ENCODE results near the gene B9D1. TPM values are rescaled to one million over a fixed set of nuclear protein-coding genes. Genes with fewer than 3 reads are reported as not detected.

The B9D1 gene
- total and polyA plus RNA-seq, 2 experiments from 2014 or later: 35.2 to 63.5 TPM

DNA sequence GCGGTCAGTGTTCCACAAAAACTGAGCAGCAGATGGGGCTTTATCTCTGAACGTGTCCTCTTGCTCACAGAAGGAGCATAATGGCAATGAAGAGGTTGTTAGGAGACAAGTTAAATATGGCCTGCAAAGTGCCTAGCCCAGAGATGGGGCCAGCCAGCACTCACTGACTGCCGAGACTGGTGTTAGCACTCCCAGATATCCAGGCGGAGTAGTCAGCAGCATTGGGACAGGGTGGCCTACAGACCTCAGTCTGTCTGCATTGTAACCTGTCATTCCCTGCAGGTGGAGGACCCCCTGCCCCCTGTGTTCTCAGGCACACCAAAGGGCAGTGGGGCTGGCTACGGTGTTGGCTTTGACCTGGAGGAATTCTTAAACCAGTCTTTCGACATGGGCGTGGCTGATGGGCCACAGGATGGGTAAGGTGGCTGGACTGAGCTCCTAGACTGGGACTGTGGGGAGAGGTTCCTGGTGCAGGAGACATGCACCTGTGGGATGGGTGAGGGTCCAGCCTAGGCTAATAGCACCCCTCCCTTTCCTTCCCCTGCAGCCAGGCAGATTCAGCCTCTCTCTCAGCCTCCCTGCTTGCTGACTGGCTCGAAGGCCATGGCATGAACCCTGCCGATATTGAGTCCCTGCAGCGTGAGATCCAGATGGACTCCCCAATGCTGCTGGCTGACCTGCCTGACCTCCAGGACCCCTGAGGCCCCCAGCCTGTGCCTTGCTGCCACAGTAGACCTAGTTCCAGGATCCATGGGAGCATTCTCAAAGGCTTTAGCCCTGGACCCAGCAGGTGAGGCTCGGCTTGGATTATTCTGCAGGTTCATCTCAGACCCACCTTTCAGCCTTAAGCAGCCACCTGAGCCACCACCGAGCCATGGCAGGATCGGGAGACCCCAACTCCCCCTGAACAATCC is 20.3 kb upstream of the B9D1 start:
- H3K27ac Mint-ChIP-seq: no peak overlapping the region
- H3K27me3 Mint-ChIP-seq (ENCODE audit: insufficient read depth, low read depth, poor library complexity): peaks cover 13% of the 10 kb centered on the region
- H2AFZ ChIP-seq: no peak overlapping the region
- H3K9me2 ChIP-seq (ENCODE audit: insufficient read depth): no peaks in the 10 kb centered on the region
- no peak overlapping the region for H3K4me2 ChIP-seq
- H3K4me3 ChIP-seq: no peak overlapping the region
- ATAC-seq (no peak), DNase-seq (ENCODE audit: low spot score) (no peak)
- H3K9me3 Mint-ChIP-seq: no peaks in the 10 kb centered on the region; the same call in 2 of the 3 replicates
- H3K79me2 ChIP-seq (replicated peaks; ENCODE audit: insufficient read depth): peaks cover 29% of the 10 kb centered on the region
- H3K36me3 Mint-ChIP-seq (ENCODE audit: low read depth): peaks cover 68% of the 10 kb centered on the region
- H3K4me3 Mint-ChIP-seq: no peak overlapping the region
- H3K4me1 ChIP-seq (ENCODE audit: insufficient read depth): peaks cover 14% of the 10 kb centered on the region
- no peaks in the 10 kb centered on the region for H3K27me3 ChIP-seq (ENCODE audit: insufficient read depth)
- H3K36me3 ChIP-seq (ENCODE audit: insufficient read depth): peaks cover 10% of the 10 kb centered on the region
- peaks cover 19% of the 10 kb centered on the region for H3F3A ChIP-seq (replicated peaks; ENCODE audit: low read depth)
- peaks cover 34% of the 10 kb centered on the region for H3K4me1 Mint-ChIP-seq
- no peak overlapping the region for H3K27ac ChIP-seq (ENCODE audit: low read depth)
- TF ChIP-seq, protein P1, sequence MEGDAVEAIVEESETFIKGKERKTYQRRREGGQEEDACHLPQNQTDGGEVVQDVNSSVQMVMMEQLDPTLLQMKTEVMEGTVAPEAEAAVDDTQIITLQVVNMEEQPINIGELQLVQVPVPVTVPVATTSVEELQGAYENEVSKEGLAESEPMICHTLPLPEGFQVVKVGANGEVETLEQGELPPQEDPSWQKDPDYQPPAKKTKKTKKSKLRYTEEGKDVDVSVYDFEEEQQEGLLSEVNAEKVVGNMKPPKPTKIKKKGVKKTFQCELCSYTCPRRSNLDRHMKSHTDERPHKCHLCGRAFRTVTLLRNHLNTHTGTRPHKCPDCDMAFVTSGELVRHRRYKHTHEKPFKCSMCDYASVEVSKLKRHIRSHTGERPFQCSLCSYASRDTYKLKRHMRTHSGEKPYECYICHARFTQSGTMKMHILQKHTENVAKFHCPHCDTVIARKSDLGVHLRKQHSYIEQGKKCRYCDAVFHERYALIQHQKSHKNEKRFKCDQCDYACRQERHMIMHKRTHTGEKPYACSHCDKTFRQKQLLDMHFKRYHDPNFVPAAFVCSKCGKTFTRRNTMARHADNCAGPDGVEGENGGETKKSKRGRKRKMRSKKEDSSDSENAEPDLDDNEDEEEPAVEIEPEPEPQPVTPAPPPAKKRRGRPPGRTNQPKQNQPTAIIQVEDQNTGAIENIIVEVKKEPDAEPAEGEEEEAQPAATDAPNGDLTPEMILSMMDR (conservative IDR thresholded peaks at IDR 0.05; ENCODE audit: low read depth in 2 of 2): no peak
- no peak for TF ChIP-seq NANOG (IDR thresholded peaks at IDR 0.05; ENCODE audit: borderline replicate concordance)
- no peak for TF ChIP-seq ZNF114 (CRISPR knock-in tag; IDR thresholded peaks at IDR 0.05)
- TF ChIP-seq, protein P2, sequence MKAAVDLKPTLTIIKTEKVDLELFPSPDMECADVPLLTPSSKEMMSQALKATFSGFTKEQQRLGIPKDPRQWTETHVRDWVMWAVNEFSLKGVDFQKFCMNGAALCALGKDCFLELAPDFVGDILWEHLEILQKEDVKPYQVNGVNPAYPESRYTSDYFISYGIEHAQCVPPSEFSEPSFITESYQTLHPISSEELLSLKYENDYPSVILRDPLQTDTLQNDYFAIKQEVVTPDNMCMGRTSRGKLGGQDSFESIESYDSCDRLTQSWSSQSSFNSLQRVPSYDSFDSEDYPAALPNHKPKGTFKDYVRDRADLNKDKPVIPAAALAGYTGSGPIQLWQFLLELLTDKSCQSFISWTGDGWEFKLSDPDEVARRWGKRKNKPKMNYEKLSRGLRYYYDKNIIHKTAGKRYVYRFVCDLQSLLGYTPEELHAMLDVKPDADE (IDR thresholded peaks at IDR 0.05): no peak
- TF ChIP-seq ZNF331 (CRISPR knock-in tag; IDR thresholded peaks at IDR 0.05; ENCODE audit: low read depth): no peak
- TF ChIP-seq CREB1 (CRISPR knock-in tag; IDR thresholded peaks at IDR 0.05; ENCODE audit: low read depth): no peak
- no peak for TF ChIP-seq EZH2phosphoT487 (IDR thresholded peaks at IDR 0.05; ENCODE audit: unreplicated experiment)
- no peak for TF ChIP-seq JUNB (IDR thresholded peaks at IDR 0.05; ENCODE audit: unreplicated experiment)
- TF ChIP-seq, protein P3, sequence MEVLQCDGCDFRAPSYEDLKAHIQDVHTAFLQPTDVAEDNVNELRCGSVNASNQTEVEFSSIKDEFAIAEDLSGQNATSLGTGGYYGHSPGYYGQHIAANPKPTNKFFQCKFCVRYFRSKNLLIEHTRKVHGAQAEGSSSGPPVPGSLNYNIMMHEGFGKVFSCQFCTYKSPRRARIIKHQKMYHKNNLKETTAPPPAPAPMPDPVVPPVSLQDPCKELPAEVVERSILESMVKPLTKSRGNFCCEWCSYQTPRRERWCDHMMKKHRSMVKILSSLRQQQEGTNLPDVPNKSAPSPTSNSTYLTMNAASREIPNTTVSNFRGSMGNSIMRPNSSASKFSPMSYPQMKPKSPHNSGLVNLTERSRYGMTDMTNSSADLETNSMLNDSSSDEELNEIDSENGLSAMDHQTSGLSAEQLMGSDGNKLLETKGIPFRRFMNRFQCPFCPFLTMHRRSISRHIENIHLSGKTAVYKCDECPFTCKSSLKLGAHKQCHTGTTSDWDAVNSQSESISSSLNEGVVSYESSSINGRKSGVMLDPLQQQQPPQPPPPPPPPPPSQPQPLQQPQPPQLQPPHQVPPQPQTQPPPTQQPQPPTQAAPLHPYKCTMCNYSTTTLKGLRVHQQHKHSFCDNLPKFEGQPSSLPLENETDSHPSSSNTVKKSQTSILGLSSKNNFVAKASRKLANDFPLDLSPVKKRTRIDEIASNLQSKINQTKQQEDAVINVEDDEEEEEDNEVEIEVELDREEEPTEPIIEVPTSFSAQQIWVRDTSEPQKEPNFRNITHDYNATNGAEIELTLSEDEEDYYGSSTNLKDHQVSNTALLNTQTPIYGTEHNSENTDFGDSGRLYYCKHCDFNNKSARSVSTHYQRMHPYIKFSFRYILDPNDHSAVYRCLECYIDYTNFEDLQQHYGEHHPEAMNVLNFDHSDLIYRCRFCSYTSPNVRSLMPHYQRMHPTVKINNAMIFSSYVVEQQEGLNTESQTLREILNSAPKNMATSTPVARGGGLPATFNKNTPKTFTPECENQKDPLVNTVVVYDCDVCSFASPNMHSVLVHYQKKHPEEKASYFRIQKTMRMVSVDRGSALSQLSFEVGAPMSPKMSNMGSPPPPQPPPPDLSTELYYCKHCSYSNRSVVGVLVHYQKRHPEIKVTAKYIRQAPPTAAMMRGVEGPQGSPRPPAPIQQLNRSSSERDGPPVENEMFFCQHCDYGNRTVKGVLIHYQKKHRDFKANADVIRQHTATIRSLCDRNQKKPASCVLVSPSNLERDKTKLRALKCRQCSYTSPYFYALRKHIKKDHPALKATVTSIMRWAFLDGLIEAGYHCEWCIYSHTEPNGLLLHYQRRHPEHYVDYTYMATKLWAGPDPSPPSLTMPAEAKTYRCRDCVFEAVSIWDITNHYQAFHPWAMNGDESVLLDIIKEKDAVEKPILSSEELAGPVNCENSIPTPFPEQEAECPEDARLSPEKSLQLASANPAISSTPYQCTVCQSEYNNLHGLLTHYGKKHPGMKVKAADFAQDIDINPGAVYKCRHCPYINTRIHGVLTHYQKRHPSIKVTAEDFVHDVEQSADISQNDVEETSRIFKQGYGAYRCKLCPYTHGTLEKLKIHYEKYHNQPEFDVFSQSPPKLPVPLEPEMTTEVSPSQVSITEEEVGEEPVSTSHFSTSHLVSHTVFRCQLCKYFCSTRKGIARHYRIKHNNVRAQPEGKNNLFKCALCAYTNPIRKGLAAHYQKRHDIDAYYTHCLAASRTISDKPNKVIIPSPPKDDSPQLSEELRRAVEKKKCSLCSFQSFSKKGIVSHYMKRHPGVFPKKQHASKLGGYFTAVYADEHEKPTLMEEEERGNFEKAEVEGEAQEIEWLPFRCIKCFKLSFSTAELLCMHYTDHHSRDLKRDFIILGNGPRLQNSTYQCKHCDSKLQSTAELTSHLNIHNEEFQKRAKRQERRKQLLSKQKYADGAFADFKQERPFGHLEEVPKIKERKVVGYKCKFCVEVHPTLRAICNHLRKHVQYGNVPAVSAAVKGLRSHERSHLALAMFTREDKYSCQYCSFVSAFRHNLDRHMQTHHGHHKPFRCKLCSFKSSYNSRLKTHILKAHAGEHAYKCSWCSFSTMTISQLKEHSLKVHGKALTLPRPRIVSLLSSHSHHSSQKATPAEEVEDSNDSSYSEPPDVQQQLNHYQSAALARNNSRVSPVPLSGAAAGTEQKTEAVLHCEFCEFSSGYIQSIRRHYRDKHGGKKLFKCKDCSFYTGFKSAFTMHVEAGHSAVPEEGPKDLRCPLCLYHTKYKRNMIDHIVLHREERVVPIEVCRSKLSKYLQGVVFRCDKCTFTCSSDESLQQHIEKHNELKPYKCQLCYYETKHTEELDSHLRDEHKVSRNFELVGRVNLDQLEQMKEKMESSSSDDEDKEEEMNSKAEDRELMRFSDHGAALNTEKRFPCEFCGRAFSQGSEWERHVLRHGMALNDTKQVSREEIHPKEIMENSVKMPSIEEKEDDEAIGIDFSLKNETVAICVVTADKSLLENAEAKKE (CRISPR knock-in tag; IDR thresholded peaks at IDR 0.05): no peak
- TF ChIP-seq POLR2AphosphoS5 (IDR thresholded peaks at IDR 0.05; ENCODE audit: low read depth): no peak
- TF ChIP-seq EZH2 (IDR thresholded peaks at IDR 0.05; ENCODE audit: low read depth, unreplicated experiment): no peak
- TF ChIP-seq STAT1 (IDR thresholded peaks at IDR 0.05; ENCODE audit: unreplicated experiment): no peak
- peaks cover 13% of the 10 kb centered on the region for H4K20me1 ChIP-seq (replicated peaks; ENCODE audit: insufficient read depth)
